IMR-90 (cell line): ENCODE results near the gene PPP1R14B.

Experiments used
- BHLHE40 ChIP-seq: fragments of 150-350 bp; IDR thresholded peaks from 2 replicates; pipeline ENCODE4 v1.6.1; 2016; ENCODE audit warnings: mild to moderate bottlenecking, low read depth, low read length
- CEBPB ChIP-seq: IDR thresholded peaks from 2 replicates; pipeline ENCODE4 v1.6.1; 2012; ENCODE audit warnings: low read depth, low read length, improper control_type of control experiment
- CHD1 ChIP-seq: IDR thresholded peaks from 2 replicates; pipeline ENCODE4 v1.6.1; 2012; ENCODE audit warnings: low read depth, low read length, improper control_type of control experiment
- CTCF ChIP-seq: conservative IDR thresholded peaks from 2 replicates; pipeline ENCODE4 v1.5.1; 2012; ENCODE audit warnings: mild to moderate bottlenecking, low read depth, low read length, improper control_type of control experiment
- ELK1 ChIP-seq: fragments of 150-350 bp; IDR thresholded peaks from 2 replicates; pipeline ENCODE4 v1.6.1; 2016; ENCODE audit warnings: low read depth, mild to moderate bottlenecking, low read length, moderate library complexity, borderline replicate concordance
- FOS ChIP-seq: fragments of 150-350 bp; IDR thresholded peaks from 2 replicates; pipeline ENCODE4 v1.6.1; 2016; ENCODE audit warnings: low read depth, low read length
- MAFK ChIP-seq: IDR thresholded peaks from 2 replicates; pipeline ENCODE4 v1.6.1; 2012; ENCODE audit warnings: low read depth, low read length, improper control_type of control experiment
- MAZ ChIP-seq: IDR thresholded peaks from 2 replicates; pipeline ENCODE4 v1.6.1; 2012; ENCODE audit warnings: low read depth, mild to moderate bottlenecking, low read length, improper control_type of control experiment, moderate library complexity, borderline replicate concordance
- MXI1 ChIP-seq: IDR thresholded peaks from 2 replicates; pipeline ENCODE4 v1.6.1; 2012; ENCODE audit warnings: low read depth, mild to moderate bottlenecking, low read length, moderate library complexity, borderline replicate concordance
- POLR2A ChIP-seq: IDR thresholded peaks from 2 replicates; pipeline ENCODE4 v1.6.1; 2012; ENCODE audit warnings: mild to moderate bottlenecking, low read depth, low read length
- RCOR1 ChIP-seq: IDR thresholded peaks from 2 replicates; pipeline ENCODE4 v1.6.1; 2012; ENCODE audit warnings: mild to moderate bottlenecking, low read length, improper control_type of control experiment; ENCODE audit not compliant: insufficient replicate concordance
- RFX5 ChIP-seq: IDR thresholded peaks from 2 replicates; pipeline ENCODE4 v1.8.0; 2012; ENCODE audit warnings: low read depth, mild to moderate bottlenecking, low read length, moderate library complexity
- SMC3 ChIP-seq: fragments of 150-350 bp; IDR thresholded peaks from 2 replicates; pipeline ENCODE4 v1.6.1; 2016; ENCODE audit warnings: low read depth, mild to moderate bottlenecking, antibody characterized with exemption, low read length, moderate library complexity
- USF2 ChIP-seq: fragments of 150-350 bp; IDR thresholded peaks from 2 replicates; pipeline ENCODE4 v1.6.1; 2017; ENCODE audit warnings: mild to moderate bottlenecking, antibody characterized with exemption, low read length, low read depth

- no peak for TF ChIP-seq CTCF
- no peak for TF ChIP-seq BHLHE40
- no peak for TF ChIP-seq USF2
- no peak for TF ChIP-seq POLR2A
- no peak for TF ChIP-seq MXI1
- no peak for TF ChIP-seq CHD1
- no peak for TF ChIP-seq ELK1
- no peak for TF ChIP-seq SMC3
- no peak for TF ChIP-seq RCOR1
- no peak for TF ChIP-seq RFX5
- TF ChIP-seq CEBPB: no peak
- TF ChIP-seq MAZ: no peak
- no peak for TF ChIP-seq MAFK
- no peak for TF ChIP-seq FOS
Observed at GRCh38 chr11:64198511-64198910, 48.2 kb downstream of the PPP1R14B start.
